GM21825 (cell line): ENCODE results near the gene LGALS8.
"Not testable (repeated sequence)": the region's sequence is repeated elsewhere in the genome, so short reads cannot be mapped to it uniquely, and the experiment has no call there.

Experiments used
- ATAC-seq: cut with Tn5 transposase; IDR thresholded peaks from one replicate; pipeline ENCODE4 v1.9.1; 2021; ENCODE audit warnings: mild to moderate bottlenecking, moderate library complexity; ENCODE audit not compliant: unreplicated experiment

LGALS8 gene

DNA sequence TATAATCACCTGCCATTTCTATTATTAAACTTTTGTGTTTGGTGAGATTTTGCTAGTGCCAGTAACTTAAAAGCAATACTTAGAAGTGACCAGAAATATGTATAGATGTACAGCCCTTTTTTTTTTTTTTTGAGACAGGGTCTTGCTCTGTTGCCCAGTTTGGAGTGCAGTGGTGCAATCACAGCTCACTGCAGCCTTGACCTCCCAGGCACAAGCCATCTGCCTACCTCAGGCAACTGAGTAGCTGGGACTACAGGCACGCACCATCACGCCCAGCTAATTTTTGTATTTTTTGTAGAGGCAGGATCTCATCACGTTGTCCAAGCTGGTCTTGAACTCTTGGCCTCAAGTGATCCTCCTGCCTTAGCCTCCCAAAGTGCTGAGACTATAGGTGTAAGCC lies 56.6 kb downstream of the LGALS8 start:
- ATAC-seq: not testable (repeated sequence)

DNA sequence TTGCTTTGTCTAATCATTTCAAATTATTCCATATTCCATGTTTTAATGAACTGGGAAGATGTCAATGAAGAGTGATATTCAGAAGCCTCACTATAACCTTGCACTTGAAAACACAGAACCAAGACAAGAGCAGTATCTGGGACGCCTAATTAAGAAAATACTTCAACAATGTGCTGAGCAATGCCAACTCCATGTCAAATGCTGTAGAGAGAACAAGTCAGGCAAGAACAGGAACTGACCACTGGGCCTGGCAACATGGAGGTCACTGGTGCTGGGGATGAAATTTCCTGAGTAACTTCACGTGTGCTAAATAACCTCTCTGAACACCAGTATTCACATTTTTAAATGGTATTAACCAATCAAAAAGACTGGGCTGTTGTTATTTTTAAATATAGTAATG lies 57.7 kb downstream of the LGALS8 start:
- ATAC-seq: no peak

DNA sequence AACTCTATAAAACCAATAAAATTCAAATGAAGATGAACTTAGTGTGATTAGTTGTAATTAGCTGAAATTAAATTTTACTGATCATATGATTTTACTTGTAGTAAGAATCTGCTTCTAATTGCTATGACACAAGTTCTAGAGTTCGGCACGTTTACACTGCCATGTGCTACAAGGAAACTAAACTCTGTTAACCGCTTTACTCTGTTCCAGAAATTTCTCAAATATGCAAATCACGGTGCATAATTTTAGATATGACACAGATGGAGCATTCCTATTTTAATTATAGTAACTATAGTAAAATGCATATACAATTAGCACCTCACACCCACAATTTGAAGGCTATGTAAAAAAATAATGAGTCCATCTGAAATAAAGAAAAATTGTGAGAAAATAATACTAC lies 65.7 kb downstream of the LGALS8 start:
- ATAC-seq: no peak

GRCh38 chr1:236590553-236591150 lies 66.9 kb downstream of the LGALS8 start:
- no peak for ATAC-seq

GRCh38 chr1:236602171-236602570 lies 78.4 kb downstream of the LGALS8 start:
- no peak for ATAC-seq
